Neural crest cell (in vitro differentiated cells): ENCODE data around the gene COX4I2. TPM values are rescaled to one million over a fixed set of nuclear protein-coding genes. Genes with fewer than 3 reads are reported as not detected.

Experiments used
- DNase-seq: peaks from one replicate; pipeline ENCODE4 v3.0.0; 2021; ENCODE audit warnings: low read depth, mixed read lengths, low spot score
- H3K27ac Mint-ChIP-seq: one replicate; pipeline ENCODE4 v1.8.0; 2021; ENCODE audit warnings: mild to moderate bottlenecking, mixed read lengths; ENCODE audit not compliant: unreplicated experiment
- H3K27me3 Mint-ChIP-seq: 2 replicates; pipeline ENCODE4 v1.8.0; 2021; ENCODE audit warnings: low read depth, mild to moderate bottlenecking, mixed read lengths
- H3K36me3 Mint-ChIP-seq: 2 replicates; pipeline ENCODE4 v1.8.0; 2021; ENCODE audit warnings: low read depth, mild to moderate bottlenecking, mixed read lengths
- H3K4me1 Mint-ChIP-seq: 2 replicates; pipeline ENCODE4 v1.8.0; 2021; ENCODE audit warnings: mixed read lengths
- H3K4me3 Mint-ChIP-seq: one replicate; pipeline ENCODE4 v1.8.0; 2021; ENCODE audit warnings: mild to moderate bottlenecking, mixed read lengths
- H3K9me3 Mint-ChIP-seq: 2 replicates; pipeline ENCODE4 v1.8.0; 2021; ENCODE audit warnings: mixed read lengths
- CTCF ChIP-seq: fragments of 200-600 bp; sonication (generic); conservative IDR thresholded peaks from 2 replicates; pipeline ENCODE4 v1.5.0; 2021; ENCODE audit warnings: antibody characterized with exemption, mild to moderate bottlenecking
- long read RNA-seq: library from polyadenylated mRNA; unstranded; transcript quantifications from one replicate; pipeline ENCODE4 v2.0.0, GENCODE V29; 2020
- total RNA-seq: library from RNA; stranded (reverse); gene quantifications from 2 replicates; pipeline ENCODE4 v1.2.1, GENCODE V29; 2021

COX4I2 gene
- not detected in 2 replicates for total RNA-seq
- long read RNA-seq: 0 reads

- H3K4me1 Mint-ChIP-seq: no peaks in the 10 kb centered on the region
- no peak within 1 kb of the TSS for H3K27ac Mint-ChIP-seq
- H3K27me3 Mint-ChIP-seq: peaks cover 3% of the 10 kb centered on the region
- H3K36me3 Mint-ChIP-seq: no peaks in the 10 kb centered on the region
- DNase-seq: no peak
- no peak for TF ChIP-seq CTCF
- no peaks in the 10 kb centered on the region for H3K9me3 Mint-ChIP-seq
- no peak within 1 kb of the TSS for H3K4me3 Mint-ChIP-seq
Observed at GRCh38 chr20:31637660-31638059, at the start of gene COX4I2. COX4I2 (plus strand) TSS chr20:31637912; CDS start chr20:31639018, 1,106 bp downstream.

- no peak for DNase-seq
- no peak overlapping the region for H3K27ac Mint-ChIP-seq
- no peaks in the 10 kb centered on the region for H3K9me3 Mint-ChIP-seq
- no peak for TF ChIP-seq CTCF
- peaks cover 36% of the 10 kb centered on the region for H3K4me1 Mint-ChIP-seq
- peaks cover 22% of the 10 kb centered on the region for H3K27me3 Mint-ChIP-seq
- no peaks in the 10 kb centered on the region for H3K36me3 Mint-ChIP-seq
- H3K4me3 Mint-ChIP-seq: no peak overlapping the region
Observed at GRCh38 chr20:31590717-31591225, 46.9 kb upstream of the COX4I2 start.

GRCh38 chr20:31593221-31594001, 44.3 kb upstream of the COX4I2 start:
- Mint-ChIP-seq H3K36me3 (no peaks in the 10 kb centered on the region), H3K9me3 (no peaks in the 10 kb centered on the region), H3K27me3 (peaks cover 5% of the 10 kb centered on the region), H3K4me1 (peaks cover 36% of the 10 kb centered on the region), H3K27ac (no peak overlapping the region), H3K4me3 (no peak overlapping the region)
- DNase-seq: no peak
- TF ChIP-seq CTCF: no peak

- Mint-ChIP-seq H3K27ac (no peak overlapping the region), H3K36me3 (no peaks in the 10 kb centered on the region), H3K9me3 (no peaks in the 10 kb centered on the region), H3K27me3 (no peaks in the 10 kb centered on the region), H3K4me1 (peaks cover 29% of the 10 kb centered on the region), H3K4me3 (no peak overlapping the region)
- DNase-seq: no peak
- no peak for TF ChIP-seq CTCF
Observed at GRCh38 chr20:31594002-31594557, 43.6 kb upstream of the COX4I2 start.

GRCh38 chr20:31594558-31595379, 42.9 kb upstream of the COX4I2 start:
- peak overlapping the region; percentile 0 for H3K4me3 Mint-ChIP-seq
- H3K27me3 Mint-ChIP-seq: no peaks in the 10 kb centered on the region
- no peaks in the 10 kb centered on the region for H3K36me3 Mint-ChIP-seq
- H3K27ac Mint-ChIP-seq: peak overlapping the region; percentile 32
- TF ChIP-seq CTCF: no peak
- peaks cover 29% of the 10 kb centered on the region for H3K4me1 Mint-ChIP-seq
- H3K9me3 Mint-ChIP-seq: no peaks in the 10 kb centered on the region
- DNase-seq: no peak
